ENCODE results near the gene MAP10. TPM values are rescaled to one million over a fixed set of nuclear protein-coding genes. Genes with fewer than 3 reads are reported as not detected.
A peak's percentile ranks its signal among the peaks of the same experiment; 100 is the strongest.

MAP10 gene
- total RNA-seq (1 to 10 TPM in 1 of 2 experiments, under 1 TPM in 1; 0.99 to 1.2 TPM), total RNA-seq (1.2 to 14.8 (median 5.0) reads per million in 172 experiments)
- polyA plus RNA-seq (2013, experiment 1 of 2), result 2.3 TPM
- polyA plus RNA-seq (2013, experiment 2 of 2), result 2.3 TPM

GRCh38 chr1:232805269-232806185 is at the start of gene MAP10:
Gene MAP10, plus strand, starts transcription at chr1:232805416. Its CDS starts 34 bp downstream, at chr1:232805450.
- intact Hi-C loops (cut with DNase I, micrococcal nuclease), result loop anchor here (2.0 to 10.0 kb wide), 3 partner anchors 147 to 941 kb away; partner anchors contain the start of gene NTPCR (in 1 of the 2)
- H3K4me1 ChIP-seq (ENCODE audit: insufficient read depth, low read length), result peaks cover 13% of the 10 kb centered on the region
- Mint-ChIP-seq H3K27me3 (no peaks in the 10 kb centered on the region), H3K9me3 (peaks cover 18% of the 10 kb centered on the region), H3K36me3 (ENCODE audit: low read depth) (peaks cover 29% of the 10 kb centered on the region), H3K27ac (peak within 1 kb of the TSS; percentile 79), H3K4me1 (ENCODE audit: low read depth) (peaks cover 32% of the 10 kb centered on the region), H3K4me3 (peak within 1 kb of the TSS; percentile 92)
- no peak for TF ChIP-seq CTCF (IDR thresholded peaks at IDR 0.05)
- H3K36me3 ChIP-seq (ENCODE audit: insufficient read depth, low read length), result no peaks in the 10 kb centered on the region
- ChIA-PET CTCF (no interaction called here), POLR2A (interaction anchor here (0.6 to 2.3 kb wide), 5 partner anchors 12 to 178 kb away, joined by 3 to 7 read pairs (median 3); no protein-coding TSS in a partner anchor)
- DNase-seq (peak; percentile 44 to 88 (median 62)), ATAC-seq (ENCODE audit: poor library complexity) (peak; percentile 78)
- H3K27me3 ChIP-seq (ENCODE audit: control insufficient read depth in 1 of 2, insufficient read depth in 2 of 2, low read length in 2 of 2), result no peaks in the 10 kb centered on the region
- peak within 1 kb of the TSS; percentile 80 for H3K4me3 ChIP-seq (ENCODE audit: low read length)
- peaks cover 4 to 10% of the 10 kb centered on the region in 2 experiments for H3K9me3 ChIP-seq (ENCODE audit: control insufficient read depth in 1 of 2, insufficient read depth in 1 of 2, low read length in 2 of 2)
- peak within 1 kb of the TSS in 1 of 2 donors; percentile 50 for H3K27ac ChIP-seq (ENCODE audit: low read depth in 1 of 2, low read length in 2 of 2)

- Mint-ChIP-seq H3K27me3 (peaks cover 6% of the 10 kb centered on the region), H3K27ac (no peak overlapping the region), H3K4me3 (no peak overlapping the region), H3K36me3 (ENCODE audit: low read depth) (no peaks in the 10 kb centered on the region), H3K4me1 (ENCODE audit: low read depth) (no peaks in the 10 kb centered on the region), H3K9me3 (peaks cover 2% of the 10 kb centered on the region)
- intact Hi-C loops (cut with DNase I, micrococcal nuclease), result no loop called here
- no peaks in the 10 kb centered on the region for H3K27me3 ChIP-seq (ENCODE audit: control insufficient read depth in 1 of 2, insufficient read depth in 2 of 2, low read length in 2 of 2)
- H3K4me3 ChIP-seq (ENCODE audit: low read length), result no peak overlapping the region
- CTCF ChIA-PET, result no interaction called here
- DNase-seq (no peak), ATAC-seq (ENCODE audit: poor library complexity) (no peak)
- POLR2A ChIA-PET, result no interaction called here
- H3K36me3 ChIP-seq (ENCODE audit: insufficient read depth, low read length), result no peaks in the 10 kb centered on the region
- H3K4me1 ChIP-seq (ENCODE audit: insufficient read depth, low read length), result no peaks in the 10 kb centered on the region
- H3K9me3 ChIP-seq (ENCODE audit: control insufficient read depth in 1 of 2, insufficient read depth in 1 of 2, low read length in 2 of 2), result no peaks in the 10 kb centered on the region
- no peak for TF ChIP-seq CTCF (IDR thresholded peaks at IDR 0.05)
- no peak overlapping the region for H3K27ac ChIP-seq (ENCODE audit: low read depth in 1 of 2, low read length in 2 of 2)
Measured at GRCh38 chr1:232764458-232765251, 40.6 kb upstream of the MAP10 start.

DNA sequence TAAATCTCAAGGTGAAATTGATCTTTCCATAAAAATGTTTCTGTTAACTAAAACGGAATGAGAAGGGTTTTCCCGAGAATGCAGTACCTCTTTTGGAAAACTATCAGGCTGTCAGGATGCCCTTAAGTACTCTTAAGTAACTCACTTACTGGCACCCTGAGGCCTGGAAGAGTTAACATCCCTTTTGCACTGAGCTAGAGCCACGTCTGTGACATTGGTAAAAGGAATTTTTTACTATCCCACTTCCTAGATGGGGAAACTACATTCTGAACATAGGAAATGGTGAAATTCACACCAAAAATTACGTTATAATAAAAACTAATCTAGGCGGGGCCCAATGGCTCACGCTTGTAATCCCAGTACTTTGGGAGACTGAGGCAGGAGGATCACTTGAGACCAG is 39.7 kb upstream of the MAP10 start:
- H3K9me3 Mint-ChIP-seq, result peaks cover 2% of the 10 kb centered on the region

More for the DNA sequence above, 39.7 kb upstream of the MAP10 start:
- H3K36me3 ChIP-seq (ENCODE audit: insufficient read depth, low read length), result no peaks in the 10 kb centered on the region
- no peaks in the 10 kb centered on the region for H3K4me1 ChIP-seq (ENCODE audit: insufficient read depth, low read length)
- ChIA-PET POLR2A (no interaction called here), CTCF (no interaction called here)
- Mint-ChIP-seq H3K4me1 (ENCODE audit: low read depth) (no peaks in the 10 kb centered on the region), H3K36me3 (ENCODE audit: low read depth) (no peaks in the 10 kb centered on the region), H3K4me3 (no peak overlapping the region), H3K27ac (no peak overlapping the region), H3K27me3 (peaks cover 6% of the 10 kb centered on the region)
- H3K4me3 ChIP-seq (ENCODE audit: low read length), result no peak overlapping the region
- intact Hi-C loops (cut with DNase I, micrococcal nuclease), result no loop called here
- H3K27me3 ChIP-seq (ENCODE audit: control insufficient read depth in 1 of 2, insufficient read depth in 2 of 2, low read length in 2 of 2), result no peaks in the 10 kb centered on the region
- no peak overlapping the region for H3K27ac ChIP-seq (ENCODE audit: low read depth in 1 of 2, low read length in 2 of 2)
- no peak for ATAC-seq (ENCODE audit: poor library complexity)
- H3K9me3 ChIP-seq (ENCODE audit: control insufficient read depth in 1 of 2, insufficient read depth in 1 of 2, low read length in 2 of 2), result no peaks in the 10 kb centered on the region
- no peak for DNase-seq
- no peak for TF ChIP-seq CTCF (IDR thresholded peaks at IDR 0.05)
